Measurements from ENCODE around the gene PROSER2.

Gene PROSER2

GRCh38 chr10:11823122-11823988 is at the start of gene PROSER2:
TSS of gene PROSER2 (plus strand) at chr10:11823356. CDS start at chr10:11852078, 28,722 bp downstream.
- DNase-seq: peak; percentile 41

GRCh38 chr10:11773761-11774441 is 49.3 kb upstream of the PROSER2 start:
- DNase-seq: no peak

- DNase-seq: no peak
Observed at GRCh38 chr10:11775412-11775811, 47.7 kb upstream of the PROSER2 start.

GRCh38 chr10:11776080-11776479 is 47.1 kb upstream of the PROSER2 start:
- no peak for DNase-seq

GRCh38 chr10:11781114-11781513 is 42.0 kb upstream of the PROSER2 start:
- no peak for DNase-seq

GRCh38 chr10:11782793-11783557 is 40.2 kb upstream of the PROSER2 start:
- DNase-seq: peak; percentile 31

GRCh38 chr10:11783558-11783865 is 39.6 kb upstream of the PROSER2 start:
- no peak for DNase-seq

GRCh38 chr10:11787374-11787773 is 35.8 kb upstream of the PROSER2 start:
- no peak for DNase-seq

- DNase-seq: peak; percentile 27
Observed at GRCh38 chr10:11787846-11788245, 35.3 kb upstream of the PROSER2 start.

- no peak for DNase-seq
Observed at GRCh38 chr10:11789306-11789705, 33.9 kb upstream of the PROSER2 start.

- no peak for DNase-seq
Observed at GRCh38 chr10:11789956-11790355, 33.2 kb upstream of the PROSER2 start.

- no peak for DNase-seq
Observed at GRCh38 chr10:11793762-11794479, 29.2 kb upstream of the PROSER2 start.

- DNase-seq: no peak
Observed at GRCh38 chr10:11794566-11794965, 28.6 kb upstream of the PROSER2 start.

- no peak for DNase-seq
Observed at GRCh38 chr10:11795101-11795920, 27.8 kb upstream of the PROSER2 start.

GRCh38 chr10:11796474-11796873 is 26.7 kb upstream of the PROSER2 start:
- no peak for DNase-seq

GRCh38 chr10:11797281-11797680 is 25.9 kb upstream of the PROSER2 start:
- no peak for DNase-seq

- DNase-seq: no peak
Observed at GRCh38 chr10:11797847-11798633, 25.1 kb upstream of the PROSER2 start.

- DNase-seq: no peak
Observed at GRCh38 chr10:11798845-11799735, 24.1 kb upstream of the PROSER2 start.

- DNase-seq: no peak
Observed at GRCh38 chr10:11799736-11800080, 23.4 kb upstream of the PROSER2 start.

- DNase-seq: no peak
Observed at GRCh38 chr10:11804336-11804735, 18.8 kb upstream of the PROSER2 start.

All from NCI-H774 (cell line).